Lung (tissue), 12 donors: Measurements from ENCODE around the gene GPR141. TPM values are rescaled to one million over a fixed set of nuclear protein-coding genes. Genes with fewer than 3 reads are reported as not detected.
"Not testable (repeated sequence)": the region's sequence is repeated elsewhere in the genome, so short reads cannot be mapped to it uniquely, and the experiment has no call there.

Experiments
- ATAC-seq: fragments of 200-7000 bp; cut with Tn5 transposase; one replicate; pipeline ENCODE4 v1.9.1; 2020; ENCODE audit warnings: moderate number of reproducible peaks; ENCODE audit not compliant: insufficient read depth, low FRiP score
- DNase-seq, 3 donors: peaks; one replicate each; pipeline ENCODE4 v3.0.0-alpha.2; 2013 to 2017
- H3K27ac ChIP-seq, 2 donors: one replicate each; pipeline ENCODE4 v1.5.1; 2013; ENCODE audit warnings: mild to moderate bottlenecking in 2 of 2, moderate library complexity in 2 of 2, control low read depth in 1 of 2, inconsistent platforms in 1 of 2, low read depth in 1 of 2, low read length in 1 of 2
- H3K27me3 ChIP-seq, 3 donors: one replicate each; pipeline ENCODE4 v1.5.1; 2013; ENCODE audit warnings: low read length in 2 of 3; ENCODE audit not compliant: control insufficient read depth in 3 of 3, insufficient read depth in 3 of 3
- H3K36me3 ChIP-seq, 4 donors: one replicate each; pipeline ENCODE4 v1.5.1; 2013; ENCODE audit warnings: low read length in 4 of 4, mild to moderate bottlenecking in 1 of 4, moderate library complexity in 1 of 4; ENCODE audit not compliant: control insufficient read depth in 4 of 4, insufficient read depth in 4 of 4
- H3K4me1 ChIP-seq, 5 donors: one replicate each; pipeline ENCODE4 v1.5.1; 2013; ENCODE audit warnings: low read length in 5 of 5, mild to moderate bottlenecking in 2 of 5, moderate library complexity in 1 of 5; ENCODE audit not compliant: control insufficient read depth in 5 of 5, insufficient read depth in 5 of 5
- H3K4me3 ChIP-seq: one replicate; pipeline ENCODE4 v1.5.1; 2013; ENCODE audit warnings: mild to moderate bottlenecking, control low read depth, moderate library complexity
- H3K9ac ChIP-seq, 2 donors: one replicate each; pipeline ENCODE4 v1.5.1; 2013; ENCODE audit warnings: low read length in 2 of 2, control low read depth in 1 of 2; ENCODE audit not compliant: insufficient read depth in 1 of 2
- H3K9me3 ChIP-seq, 4 donors: one replicate each; pipeline ENCODE4 v1.5.1; 2013; ENCODE audit warnings: low read length in 3 of 4, mild to moderate bottlenecking in 1 of 4, moderate library complexity in 1 of 4; ENCODE audit not compliant: control insufficient read depth in 4 of 4, insufficient read depth in 3 of 4
- CTCF ChIP-seq: IDR thresholded peaks from 2 replicates; pipeline ENCODE4 v1.5.1; 2012; ENCODE audit warnings: mild to moderate bottlenecking; ENCODE audit errors: control extremely low read depth, extremely low read depth
- WGBS, 2 donors: extraction: QIAGEN DNeasy Blood & Tissue Kit; methylation state at CpG; one replicate each; pipeline ENCODE4 v1.1.7; 2013; 5-methylcytosine and 5-hydroxymethylcytosine counted together
- polyA plus RNA-seq, 2 donors: library from polyadenylated mRNA; stranded (reverse); fragments of 200-250 nt; gene quantifications; one replicate each; pipeline ENCODE4 v1.2.1, GENCODE V29; 2013
- total RNA-seq, 2 donors: library from RNA; depleted of rRNA in 1 of 2; stranded (reverse); fragments of >200 nt in 1 of 2; gene quantifications; one replicate each; pipeline ENCODE4 v1.2.1, GENCODE V29; 2014 to 2021
- donor health status: control.
- donor health status: control.
- donor health status: Bipolar disorder and iron deficiency.
- donor health status: healthy.
- donor health status: DM: yes; HTN: yes; CAD: no.

Gene GPR141
- total and polyA plus RNA-seq, 4 donors = 0.39 to 8.7 (median 4.7) TPM

- Histone ChIP-seq H3K27ac (no peak overlapping the region), H3K4me3 (no peak overlapping the region), H3K4me1 (no peaks in the 10 kb centered on the region), H3K27me3 (no peaks in the 10 kb centered on the region), H3K9me3 (peaks cover 0 to 1% (median 0%) of the 10 kb centered on the region in 4 donors), H3K9ac (no peak overlapping the region), H3K36me3 (no peaks in the 10 kb centered on the region)
- WGBS, 2 donors = 68 to 72% methylated on average over 4 of the region's 4 CpGs
- no peak for DNase-seq
- TF ChIP-seq CTCF = no peak
- no peak for ATAC-seq
Observed at GRCh38 chr7:37698276-37698675, 14.7 kb downstream of the GPR141 start.

DNA sequence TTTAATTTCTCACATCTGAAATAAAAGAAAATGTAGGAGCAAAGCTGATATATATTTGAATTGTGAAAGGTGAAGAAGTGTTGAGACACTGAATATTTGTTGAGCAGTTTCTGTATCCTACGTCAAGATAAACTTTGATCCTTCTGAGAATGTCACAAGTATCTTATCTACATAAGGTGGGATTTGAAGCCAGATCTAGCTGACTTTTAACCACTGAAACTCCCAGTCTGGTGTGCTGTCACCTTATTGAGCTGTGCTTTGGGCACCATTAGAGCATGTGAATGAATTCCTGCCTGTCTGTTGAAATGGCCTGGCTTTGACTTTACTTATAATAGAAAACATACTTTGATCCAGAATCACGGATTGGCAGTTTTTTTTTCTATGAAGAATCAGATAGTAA, 15.2 kb downstream of the GPR141 start:
- H3K9me3 ChIP-seq = peaks cover 0 to 1% (median 0%) of the 10 kb centered on the region in 4 donors
- H3K27ac ChIP-seq = no peak overlapping the region

GRCh38 chr7:37701769-37702168, 18.2 kb downstream of the GPR141 start:
- 34 to 37% methylated on average over 2 of the region's 2 CpGs for whole genome bisulfite sequencing, 2 donors
- Histone ChIP-seq H3K36me3 (no peaks in the 10 kb centered on the region), H3K27me3 (no peaks in the 10 kb centered on the region), H3K27ac (no peak overlapping the region), H3K4me3 (no peak overlapping the region), H3K4me1 (peaks cover 0 to under 1% (median 0%) of the 10 kb centered on the region in 5 donors), H3K9me3 (peaks cover 0 to 1% (median 0%) of the 10 kb centered on the region in 4 donors), H3K9ac (no peak overlapping the region)
- no peak for TF ChIP-seq CTCF
- ATAC-seq (no peak), DNase-seq (peak in 1 of 3 donors; percentile 33)

More for the DNA sequence above, 15.2 kb downstream of the GPR141 start:
- H3K4me1 ChIP-seq = no peaks in the 10 kb centered on the region
- no peaks in the 10 kb centered on the region for H3K27me3 ChIP-seq
- DNase-seq = no peak
- H3K9ac ChIP-seq = no peak overlapping the region
- no peaks in the 10 kb centered on the region for H3K36me3 ChIP-seq
- no peak for TF ChIP-seq CTCF
- no peak for ATAC-seq
- H3K4me3 ChIP-seq = no peak overlapping the region
- 87 to 96% methylated on average over 2 of the region's 2 CpGs for WGBS, 2 donors

GRCh38 chr7:37703361-37703760, 19.8 kb downstream of the GPR141 start:
- TF ChIP-seq CTCF = no peak

DNA sequence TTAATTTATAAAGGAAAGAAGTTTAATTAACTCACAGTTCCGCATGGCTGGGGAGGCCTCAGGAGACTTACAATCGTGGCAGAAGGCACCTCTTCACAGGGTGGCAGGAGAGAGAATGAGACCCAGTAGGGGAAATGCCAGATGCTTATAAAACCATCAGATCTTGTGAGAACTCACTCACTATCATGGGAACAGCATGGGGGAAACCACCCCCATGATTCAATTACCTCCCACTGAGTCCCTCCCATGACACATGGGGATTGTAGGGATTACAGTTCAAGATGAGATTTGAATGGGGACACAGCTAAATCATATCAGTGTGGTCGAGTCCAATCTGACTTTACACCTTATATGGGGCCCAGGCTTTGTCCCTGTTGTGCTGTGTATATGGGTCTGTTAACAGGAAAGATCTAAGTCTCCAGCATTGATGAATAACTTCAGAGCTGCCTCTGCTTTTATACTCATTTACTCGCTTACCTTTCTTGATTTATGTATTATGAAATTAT, 20.8 kb downstream of the GPR141 start:
- WGBS, 2 donors = 87 to 96% methylated on average over 4 of the region's 4 CpGs
- DNase-seq, H3K9ac ChIP-seq, H3K27me3 ChIP-seq, H3K27ac ChIP-seq, H3K4me3 ChIP-seq, ATAC-seq, H3K36me3 ChIP-seq, H3K9me3 ChIP-seq: not testable (repeated sequence)
- H3K4me1 ChIP-seq = peaks cover 0 to 14% (median 9%) of the 10 kb centered on the region in 5 donors

More at GRCh38 chr7:37703361-37703760, 19.8 kb downstream of the GPR141 start:
- Histone ChIP-seq H3K9me3 (no peaks in the 10 kb centered on the region), H3K4me3 (no peak overlapping the region), H3K9ac (no peak overlapping the region), H3K36me3 (no peaks in the 10 kb centered on the region), H3K27ac (no peak overlapping the region), H3K4me1 (peaks cover 0 to 13% (median 6%) of the 10 kb centered on the region in 5 donors), H3K27me3 (no peaks in the 10 kb centered on the region)
- no peak for ATAC-seq
- peak in 2 of 3 donors; percentile 22 to 23 for DNase-seq
